ENCODE measurements around the gene FUT9.
"Not testable (repeated sequence)": the region's sequence is repeated elsewhere in the genome, so short reads cannot be mapped to it uniquely, and the experiment has no call there.

Gene FUT9

GRCh38 chr6:96186516-96187195, 170.9 kb downstream of the FUT9 start:
- DNase-seq (ENCODE audit: low spot score) = no peak

- no peak for DNase-seq (ENCODE audit: low spot score)
Observed at GRCh38 chr6:96194675-96195074, 178.9 kb downstream of the FUT9 start.

- no peak for DNase-seq (ENCODE audit: low spot score)
Observed at GRCh38 chr6:96195272-96195671, 179.5 kb downstream of the FUT9 start.

- no peak for DNase-seq (ENCODE audit: low spot score)
Observed at GRCh38 chr6:96196633-96197032, 180.9 kb downstream of the FUT9 start.

GRCh38 chr6:96197241-96197640, 181.5 kb downstream of the FUT9 start:
- DNase-seq (ENCODE audit: low spot score) = no peak

GRCh38 chr6:96202571-96202970, 186.8 kb downstream of the FUT9 start:
- DNase-seq (ENCODE audit: low spot score) = no peak

- no peak for DNase-seq (ENCODE audit: low spot score)
Observed at GRCh38 chr6:96211341-96211740, 195.6 kb downstream of the FUT9 start.

GRCh38 chr6:96212066-96212465, 196.3 kb downstream of the FUT9 start:
- no peak for DNase-seq (ENCODE audit: low spot score)

GRCh38 chr6:96213784-96214183, 198.0 kb downstream of the FUT9 start:
- no peak for DNase-seq (ENCODE audit: low spot score)

GRCh38 chr6:96223695-96224094, 207.9 kb downstream of the FUT9 start:
- no peak for DNase-seq (ENCODE audit: low spot score)

- no peak for DNase-seq (ENCODE audit: low spot score)
Observed at GRCh38 chr6:96227135-96227534, 211.4 kb downstream of the FUT9 start.

- no peak for DNase-seq (ENCODE audit: low spot score)
Observed at GRCh38 chr6:96234444-96234843, 218.7 kb downstream of the FUT9 start.

GRCh38 chr6:96235927-96236326, 220.2 kb downstream of the FUT9 start:
- DNase-seq (ENCODE audit: low spot score) = no peak

- no peak for DNase-seq (ENCODE audit: low spot score)
Observed at GRCh38 chr6:96236471-96236870, 220.7 kb downstream of the FUT9 start.

- DNase-seq (ENCODE audit: low spot score) = no peak
Observed at GRCh38 chr6:96237638-96238347, 222.0 kb downstream of the FUT9 start.

GRCh38 chr6:96246563-96246962, 230.8 kb downstream of the FUT9 start:
- DNase-seq (ENCODE audit: low spot score) = no peak

GRCh38 chr6:96249755-96250154, 234.0 kb downstream of the FUT9 start:
- DNase-seq (ENCODE audit: low spot score) = no peak

GRCh38 chr6:96257751-96258150, 242.0 kb downstream of the FUT9 start:
- no peak for DNase-seq (ENCODE audit: low spot score)

- not testable (repeated sequence) for DNase-seq (ENCODE audit: low spot score)
Observed at GRCh38 chr6:96260787-96261430, 245.1 kb downstream of the FUT9 start.
